ENCODE results near the gene NAGLU. TPM values are rescaled to one million over a fixed set of nuclear protein-coding genes. Genes with fewer than 3 reads are reported as not detected.
A peak's percentile ranks its signal among the peaks of the same experiment; 100 is the strongest.

The NAGLU gene
- total and polyA plus RNA-seq, 2 of the 13 experiments (the other 11 are each of a cell fraction or from before 2014, with no cell fraction given) = 28.2 to 40.1 TPM

DNA sequence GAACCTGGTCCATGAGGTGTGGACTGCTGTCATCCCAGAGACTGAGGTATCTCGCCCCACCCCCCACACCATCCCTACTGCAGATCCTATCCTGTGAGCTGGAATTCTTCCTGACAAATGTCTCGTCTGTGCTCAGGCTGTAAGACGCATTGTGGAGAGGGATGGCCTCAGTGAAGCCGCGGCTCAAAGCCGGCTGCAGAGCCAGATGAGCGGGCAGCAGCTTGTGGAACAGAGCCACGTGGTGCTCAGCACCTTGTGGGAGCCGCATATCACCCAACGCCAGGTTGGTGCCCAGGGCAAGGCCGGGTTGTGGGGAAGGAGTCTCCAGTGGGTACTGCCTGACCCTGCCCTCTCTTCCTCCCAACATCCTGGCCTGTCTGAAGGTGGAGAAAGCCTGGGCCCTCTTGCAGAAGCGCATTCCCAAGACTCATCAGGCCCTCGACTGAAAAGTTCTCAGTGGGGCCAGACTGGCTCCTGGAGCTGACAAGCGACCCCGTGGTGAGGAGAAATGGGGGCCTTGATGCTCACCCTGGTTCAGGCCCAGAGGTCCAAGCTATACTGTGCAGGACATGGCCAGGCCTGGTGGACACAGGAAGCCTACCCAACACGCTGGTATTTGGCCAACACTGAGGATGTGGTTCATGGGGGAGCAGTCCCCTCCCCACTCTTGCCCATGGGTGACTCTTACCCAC, 29.6 kb downstream of the NAGLU start (continued):
- TF ChIP-seq ZNF512B (CRISPR knock-in tag; IDR thresholded peaks at IDR 0.05; ENCODE audit: borderline replicate concordance) = no peak
- TF ChIP-seq CBX2 (IDR thresholded peaks at IDR 0.05; ENCODE audit: low read depth, low read length) = no peak
- TF ChIP-seq CBX2 (CRISPR knock-in tag; IDR thresholded peaks at IDR 0.05; ENCODE audit: low read depth) = no peak
- TF ChIP-seq RBFOX2 (IDR thresholded peaks at IDR 0.05; ENCODE audit: low read depth, low read length) = peak; percentile 64
- TF ChIP-seq ZNF749 (CRISPR knock-in tag; IDR thresholded peaks at IDR 0.05; ENCODE audit: borderline replicate concordance) = no peak
- TF ChIP-seq GFI1 (CRISPR knock-in tag; IDR thresholded peaks at IDR 0.05; ENCODE audit: borderline replicate concordance) = no peak
- no peak for TF ChIP-seq DNMT1 (CRISPR knock-in tag; IDR thresholded peaks at IDR 0.05)
- no peak for TF ChIP-seq HNF1A (IDR thresholded peaks at IDR 0.05; ENCODE audit: low read depth)
- TF ChIP-seq HNF1A (CRISPR knock-in tag; IDR thresholded peaks at IDR 0.05; ENCODE audit: borderline replicate concordance) = no peak
- no peak for TF ChIP-seq SNAI1 (CRISPR knock-in tag; IDR thresholded peaks at IDR 0.05; ENCODE audit: borderline replicate concordance)
- no peak for TF ChIP-seq ONECUT2 (CRISPR knock-in tag; IDR thresholded peaks at IDR 0.05)
- no peak for TF ChIP-seq ZNF598 (CRISPR knock-in tag; IDR thresholded peaks at IDR 0.05; ENCODE audit: borderline replicate concordance)
- TF ChIP-seq PCBP1 (IDR thresholded peaks at IDR 0.05; ENCODE audit: borderline replicate concordance, low read depth, low read length) = 0 out of 2 replicates have a peak, but pooled peaks have one; percentile 37
- no peak for TF ChIP-seq ZFP36L2 (CRISPR knock-in tag; IDR thresholded peaks at IDR 0.05)
- no peak for TF ChIP-seq THYN1 (CRISPR knock-in tag; IDR thresholded peaks at IDR 0.05; ENCODE audit: borderline replicate concordance, low read depth)
- TF ChIP-seq BHLHE40 (IDR thresholded peaks at IDR 0.05; ENCODE audit: low read length) = no peak
- TF ChIP-seq ZMYM2 (CRISPR knock-in tag; IDR thresholded peaks at IDR 0.05) = no peak
- peak; percentile 71 for TF ChIP-seq ZNF883 (CRISPR knock-in tag; IDR thresholded peaks at IDR 0.05; ENCODE audit: not compliant biosample characterization)
- TF ChIP-seq POLR2A (IDR thresholded peaks at IDR 0.05; ENCODE audit: insufficient read depth in 1 of 2, low read depth in 2 of 2, low read length in 2 of 2) = no peak
- 0 out of 2 replicates have a peak, but pooled peaks have one; percentile 54 for TF ChIP-seq ZNF550 (CRISPR knock-in tag; IDR thresholded peaks at IDR 0.05; ENCODE audit: borderline replicate concordance)
- peak; percentile 5; the same call in 1 of the 2 replicates for TF ChIP-seq ZBTB38 (CRISPR knock-in tag; IDR thresholded peaks at IDR 0.05)
- no peak for TF ChIP-seq ARNTL (CRISPR knock-in tag; IDR thresholded peaks at IDR 0.05)
- TF ChIP-seq SP1 (IDR thresholded peaks at IDR 0.05) = no peak
- no peak for TF ChIP-seq SP1 (CRISPR knock-in tag; IDR thresholded peaks at IDR 0.05)
- peak; percentile 43; the same call in 1 of the 2 replicates for TF ChIP-seq ZNF839 (CRISPR knock-in tag; IDR thresholded peaks at IDR 0.05; ENCODE audit: borderline replicate concordance)

All from HepG2 (cell line).